CD1c-positive myeloid dendritic cell (primary cell): ENCODE results near the gene SERPINB6.
"Not testable (repeated sequence)": the region's sequence is repeated elsewhere in the genome, so short reads cannot be mapped to it uniquely, and the experiment has no call there.

ENCODE experiments used
- DNase-seq: peaks from one replicate; pipeline ENCODE4 v3.0.0-alpha.2; 2016; ENCODE audit errors: extremely low spot score

Gene SERPINB6

DNA sequence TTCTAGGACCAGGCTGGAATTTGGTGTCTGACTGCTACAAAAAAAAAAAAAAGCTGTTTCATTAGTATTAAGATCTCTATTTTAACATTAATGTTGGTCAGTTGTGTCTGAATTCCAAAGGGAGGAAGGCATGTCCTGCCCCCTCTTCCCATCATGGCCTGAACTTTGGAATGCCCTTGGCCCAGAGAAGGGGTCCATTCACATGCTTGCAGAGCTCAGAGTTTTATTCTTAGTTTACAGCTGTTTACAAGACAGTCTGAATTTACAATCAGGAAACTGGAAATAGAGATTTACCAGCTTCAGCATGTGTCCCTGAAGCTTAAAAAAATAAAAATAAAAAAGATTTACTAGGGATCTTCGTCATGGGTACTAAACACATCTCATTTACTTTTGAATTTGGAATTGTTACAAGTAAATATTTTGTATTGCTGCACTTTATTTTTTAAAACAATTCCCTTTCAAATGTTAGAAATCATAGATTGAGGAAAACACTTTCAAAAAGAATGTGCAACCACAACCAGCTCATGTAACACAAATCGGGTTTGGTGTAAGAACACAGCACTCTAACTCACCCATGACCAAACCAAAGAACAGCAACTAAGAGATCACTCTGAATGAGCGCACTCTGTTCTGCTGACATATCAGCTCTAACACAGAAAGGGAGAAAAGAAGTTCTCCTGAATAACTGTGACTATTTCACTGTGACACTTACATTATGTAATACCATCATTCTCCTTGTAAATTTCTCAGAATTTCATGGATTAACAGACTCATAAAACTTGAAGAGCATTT, 6.6 kb upstream of the SERPINB6 start:
- no peak for DNase-seq

DNA sequence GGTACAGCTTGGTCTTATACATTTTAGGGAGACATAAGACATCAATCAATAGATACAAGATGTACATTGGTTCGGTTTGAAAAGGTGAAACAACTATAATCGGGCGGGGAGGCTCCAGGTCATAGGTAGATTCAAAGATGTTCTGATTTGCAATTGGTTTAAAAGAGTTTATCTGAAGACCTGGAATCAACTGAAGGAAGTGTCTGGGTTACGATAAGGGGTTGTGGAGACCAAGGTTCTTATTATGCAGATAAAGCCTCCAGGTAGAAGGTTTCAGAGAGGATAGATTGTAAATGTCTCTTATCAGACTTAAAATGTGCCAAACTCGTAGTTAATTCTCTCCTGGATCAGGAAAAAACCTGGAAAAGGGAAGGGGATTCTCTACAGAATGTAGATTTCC, 5.9 kb upstream of the SERPINB6 start:
- no peak for DNase-seq

DNA sequence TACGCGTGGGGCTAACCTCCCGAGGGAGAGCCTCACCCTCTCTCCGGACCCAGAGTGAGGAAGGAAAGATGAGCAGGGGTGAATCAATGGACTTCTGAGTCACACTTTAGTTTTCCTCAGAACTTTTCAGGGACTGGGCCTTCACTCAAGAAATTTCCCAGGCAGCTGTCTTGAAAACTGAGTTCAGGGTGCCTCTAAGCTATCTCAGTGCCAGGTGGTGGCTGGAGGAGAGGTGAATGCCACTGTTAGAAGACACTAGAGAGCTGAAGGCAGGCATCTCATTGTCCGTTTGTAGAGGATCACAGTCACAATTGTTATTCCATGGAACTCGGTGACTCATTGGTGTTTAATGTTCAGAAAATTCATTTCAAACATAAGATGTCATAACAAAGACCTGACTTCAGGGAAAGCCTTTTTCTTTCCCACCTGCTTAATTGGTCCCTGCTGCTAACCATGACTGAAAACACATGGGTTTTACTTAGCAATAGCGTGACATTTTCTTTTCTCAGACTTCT, 5.3 kb upstream of the SERPINB6 start:
- peak; percentile 39 for DNase-seq

DNA sequence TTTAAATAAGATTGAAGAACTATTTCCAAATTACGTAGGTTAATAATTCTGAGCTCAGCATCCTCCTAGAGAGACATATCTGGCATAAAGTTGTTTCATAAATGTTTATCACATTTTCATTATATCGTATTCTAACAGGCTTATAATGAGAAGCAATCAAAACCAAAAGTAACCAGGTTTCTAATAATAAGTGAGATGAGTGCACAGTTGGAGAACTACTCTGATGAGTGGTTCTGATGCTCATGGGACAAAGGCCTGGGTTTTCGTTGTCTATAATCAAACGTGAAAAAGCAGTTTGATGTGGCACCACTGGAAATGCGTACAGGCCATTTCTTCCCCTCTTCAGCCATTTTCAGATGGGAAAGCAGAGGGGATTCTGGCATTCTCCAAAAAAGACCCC, 4.7 kb upstream of the SERPINB6 start:
- no peak for DNase-seq

- no peak for DNase-seq
Measured at GRCh38 chr6:2973676-2974075, 2.3 kb upstream of the SERPINB6 start.

GRCh38 chr6:2973180-2973579, 1.8 kb upstream of the SERPINB6 start:
- not testable (repeated sequence) for DNase-seq

DNA sequence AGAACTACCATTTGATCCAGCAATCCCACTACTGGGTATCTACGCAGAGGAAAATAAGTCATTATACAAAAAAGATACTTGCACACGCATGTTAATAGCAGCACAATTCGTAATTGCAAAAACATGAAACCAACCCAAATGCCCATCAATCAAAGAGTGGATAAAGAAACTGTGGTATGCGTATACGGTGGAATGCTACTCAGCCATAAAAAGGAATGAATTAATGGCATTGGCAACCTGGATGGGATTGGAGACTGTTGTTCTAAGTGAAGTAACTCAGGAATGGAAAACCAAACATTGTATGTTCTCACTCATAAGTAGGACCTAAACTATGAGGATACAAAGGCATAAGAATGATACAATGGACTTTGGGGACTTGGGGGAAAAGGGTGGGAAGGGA, 1.3 kb upstream of the SERPINB6 start:
- DNase-seq, result not testable (repeated sequence)

DNA sequence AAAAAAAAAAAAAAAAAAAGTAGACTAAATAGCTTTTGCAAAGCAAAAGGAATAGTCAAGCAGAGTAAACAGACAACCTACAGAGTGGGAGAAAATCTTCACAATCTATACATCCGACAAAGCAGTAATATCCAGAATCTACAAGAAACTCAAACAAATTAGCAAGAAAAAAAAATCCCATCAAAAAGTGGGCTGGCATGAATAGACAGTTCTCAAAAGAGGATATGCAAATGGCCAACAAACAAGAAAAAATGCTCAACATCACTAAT, 786 bp upstream of the SERPINB6 start:
- DNase-seq, result not testable (repeated sequence)

- peak; percentile 79 for DNase-seq
Measured at GRCh38 chr6:2970753-2971419, 481 bp downstream of the SERPINB6 start.

DNA sequence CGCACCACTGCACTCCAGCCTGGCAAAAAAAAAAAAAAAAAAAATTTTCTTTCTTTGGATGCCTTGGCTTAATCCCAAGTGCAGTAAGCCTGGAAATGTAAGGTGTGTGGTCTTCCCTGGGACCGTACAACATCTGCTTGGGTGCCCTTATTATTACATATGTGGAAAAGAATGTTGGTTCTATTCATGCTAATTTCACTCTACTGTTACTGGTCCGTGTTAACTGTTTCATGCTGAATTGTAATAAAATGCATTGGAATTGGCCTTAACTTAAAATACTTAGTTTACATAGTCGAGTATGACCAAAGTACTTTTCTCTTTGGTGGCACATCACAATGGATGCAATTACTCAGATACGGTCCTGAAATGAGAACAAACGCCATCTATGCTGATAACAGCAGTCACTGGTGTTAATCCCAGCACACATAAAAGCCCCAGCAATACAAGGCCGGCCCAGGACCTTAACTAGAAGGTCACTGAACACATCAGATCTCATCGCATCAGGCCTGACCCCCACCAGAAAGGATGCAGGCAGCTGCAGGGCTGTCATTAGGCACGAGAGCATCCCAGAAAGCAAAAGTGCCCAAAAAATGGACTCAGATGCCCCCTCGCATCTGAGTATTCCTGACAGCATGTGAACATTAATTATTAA, 1.2 kb downstream of the SERPINB6 start:
- DNase-seq, result no peak

DNA sequence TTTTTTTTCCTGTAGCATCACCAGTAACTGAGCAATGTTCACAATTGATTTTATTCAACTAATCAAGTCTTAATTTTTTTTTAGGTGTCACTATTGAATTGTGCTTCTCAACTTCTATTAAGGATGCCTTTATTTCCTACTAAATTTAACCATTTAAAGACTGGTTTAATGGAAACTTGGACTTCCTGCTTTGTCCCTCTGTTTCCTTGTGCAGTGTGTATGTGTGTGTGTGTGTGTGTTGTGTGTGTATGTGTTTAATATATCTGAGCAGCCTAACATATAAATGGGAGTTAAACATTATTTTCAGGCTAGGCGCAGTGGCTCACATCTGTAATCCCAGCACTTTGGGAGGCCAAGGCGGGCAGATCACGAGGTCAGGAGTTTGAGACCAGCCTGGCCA, 1.8 kb downstream of the SERPINB6 start:
- no peak for DNase-seq

- no peak for DNase-seq
Measured at GRCh38 chr6:2968600-2969135, 2.7 kb downstream of the SERPINB6 start.

- DNase-seq, result no peak
Measured at GRCh38 chr6:2967936-2968335, 3.4 kb downstream of the SERPINB6 start.

DNA sequence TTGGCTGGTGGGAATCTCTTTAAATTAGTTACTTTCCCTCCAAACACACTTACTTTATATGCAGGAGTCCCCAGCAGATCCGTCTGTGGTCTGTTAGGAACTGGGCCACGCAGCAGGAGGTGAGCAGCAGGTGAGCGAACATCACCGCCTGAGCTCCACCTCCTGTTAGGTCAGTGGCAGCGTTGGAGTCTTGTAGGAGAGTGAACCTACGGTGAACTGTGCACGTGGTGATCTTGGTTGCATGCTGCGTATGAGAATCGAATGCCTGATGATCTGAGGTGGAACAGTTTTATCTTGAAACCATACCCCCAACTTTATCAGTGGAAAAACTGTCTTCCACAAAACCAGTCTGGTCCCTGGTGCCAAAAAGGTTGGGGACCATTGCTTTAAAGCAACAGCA, 5.0 kb downstream of the SERPINB6 start:
- DNase-seq, result no peak

DNA sequence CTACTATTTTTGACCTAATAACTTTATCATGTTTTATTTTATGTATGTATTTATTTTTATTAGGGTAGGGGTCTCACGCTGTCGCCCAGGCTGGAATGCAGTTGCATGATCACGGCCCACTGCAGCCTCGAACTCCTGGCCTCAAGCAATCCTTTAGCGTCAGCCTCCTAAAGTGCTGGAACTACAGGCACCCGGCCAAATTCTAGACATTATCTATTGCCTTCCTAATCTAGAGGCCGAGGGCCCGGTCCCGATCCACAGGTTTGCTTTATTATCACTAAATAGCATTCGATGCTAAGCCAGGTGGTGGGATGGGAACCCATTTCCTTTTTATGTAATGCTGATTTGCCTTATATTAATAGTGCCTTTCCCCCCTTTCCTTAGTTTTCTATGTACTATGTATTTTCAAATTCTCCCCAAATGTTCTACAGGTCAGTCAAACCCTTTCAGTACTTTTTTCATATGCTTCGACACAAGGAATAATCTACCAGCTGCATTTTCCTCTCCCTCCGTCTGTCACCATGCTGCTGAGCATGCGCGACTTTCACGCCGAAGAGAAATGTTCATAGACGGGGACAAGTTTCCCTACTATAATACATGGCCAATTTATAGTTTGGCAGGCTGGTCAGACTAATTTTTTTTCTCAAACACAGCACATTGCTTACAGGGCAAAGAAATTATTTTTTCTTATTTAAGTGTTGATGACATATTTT, 6.4 kb downstream of the SERPINB6 start:
- DNase-seq, result no peak

GRCh38 chr6:2963756-2964155, 7.6 kb downstream of the SERPINB6 start:
- DNase-seq, result no peak

DNA sequence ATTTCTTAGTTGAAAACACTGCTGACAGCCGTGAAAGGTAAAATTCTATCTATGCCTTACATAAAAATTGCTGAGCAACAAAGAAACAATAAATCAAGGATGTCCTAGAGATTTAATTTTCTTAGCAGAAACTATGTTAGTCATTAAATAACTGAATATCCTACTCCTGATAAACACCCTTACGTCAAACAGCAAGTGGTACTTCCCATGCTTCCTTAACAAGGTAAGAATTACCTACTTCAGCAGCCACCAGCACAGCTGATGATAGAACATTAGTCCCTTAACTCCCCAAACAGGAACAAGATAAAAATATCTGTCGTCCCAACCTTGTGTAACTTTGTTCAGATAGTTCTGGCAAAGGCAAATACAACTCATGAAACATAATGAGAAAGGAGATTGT, 8.7 kb downstream of the SERPINB6 start:
- no peak for DNase-seq

DNA sequence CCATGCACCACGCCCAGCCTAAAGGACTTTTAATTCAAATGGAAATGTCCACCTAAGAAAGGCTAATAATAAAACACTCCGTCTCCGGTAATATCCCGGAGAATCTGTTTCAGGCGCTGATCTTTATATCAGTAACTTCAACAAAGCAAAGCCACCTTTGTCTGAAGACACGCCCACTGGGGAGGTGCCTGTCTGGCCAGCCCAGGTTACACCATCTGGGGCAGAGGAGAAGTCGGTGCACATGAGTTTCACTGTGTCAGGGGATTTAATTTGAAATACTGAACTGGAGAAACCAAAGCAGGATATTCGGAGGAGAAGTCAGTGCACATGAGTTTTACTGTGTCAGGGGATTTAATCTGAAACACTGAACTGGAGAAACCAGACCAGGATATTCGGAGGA, 9.4 kb downstream of the SERPINB6 start:
- DNase-seq, result peak; percentile 17

DNA sequence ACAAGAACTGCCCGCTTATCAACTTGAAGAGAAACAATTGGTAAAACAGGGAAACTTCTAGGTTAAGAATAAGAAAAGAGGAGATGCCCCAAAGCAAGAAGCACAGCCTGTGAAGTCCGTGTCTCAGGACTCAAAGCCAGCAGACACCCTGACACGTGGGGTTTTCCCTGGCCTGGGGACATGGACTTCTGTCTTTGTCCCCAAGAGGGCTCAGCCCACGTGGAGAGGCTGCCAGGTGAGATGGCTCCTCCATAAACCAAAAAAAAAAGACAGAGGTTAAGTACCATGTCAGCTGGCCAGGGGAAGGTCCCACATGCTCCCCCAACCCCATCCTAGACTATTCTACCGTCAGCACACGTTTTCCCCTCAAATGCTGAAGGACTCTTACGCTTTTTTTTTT, 9.9 kb downstream of the SERPINB6 start:
- no peak for DNase-seq

DNA sequence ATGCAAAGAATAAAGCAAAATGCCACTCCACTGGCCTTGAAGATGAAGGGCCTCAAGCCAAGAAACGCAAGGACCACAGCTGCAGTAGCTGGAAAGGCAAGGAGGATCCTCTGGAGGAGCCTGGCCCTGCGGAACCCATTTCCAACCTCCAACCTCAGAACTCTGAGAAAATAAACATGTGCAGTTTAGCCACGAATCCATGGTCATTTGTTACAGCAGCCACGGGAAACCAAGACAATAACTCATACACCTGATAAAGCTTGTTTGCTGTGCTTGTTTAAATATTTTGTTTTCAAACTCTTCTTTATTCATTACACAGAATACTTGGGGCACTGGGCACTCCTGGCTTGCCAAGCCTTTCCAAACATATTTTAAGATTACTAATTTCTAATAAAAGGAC, 10.4 kb downstream of the SERPINB6 start:
- DNase-seq, result no peak

- peak; percentile 23 for DNase-seq
Measured at GRCh38 chr6:2959909-2960719, 11.3 kb downstream of the SERPINB6 start.
